MV-4-11 (cell line): ENCODE results near the gene ASMTL.
"Not testable (repeated sequence)": the region's sequence is repeated elsewhere in the genome, so short reads cannot be mapped to it uniquely, and the experiment has no call there.

Experiments
- DNase-seq: peaks from one replicate; lab custom pipeline; 2025; lab: John Stamatoyannopoulos, UW

ASMTL gene

DNA sequence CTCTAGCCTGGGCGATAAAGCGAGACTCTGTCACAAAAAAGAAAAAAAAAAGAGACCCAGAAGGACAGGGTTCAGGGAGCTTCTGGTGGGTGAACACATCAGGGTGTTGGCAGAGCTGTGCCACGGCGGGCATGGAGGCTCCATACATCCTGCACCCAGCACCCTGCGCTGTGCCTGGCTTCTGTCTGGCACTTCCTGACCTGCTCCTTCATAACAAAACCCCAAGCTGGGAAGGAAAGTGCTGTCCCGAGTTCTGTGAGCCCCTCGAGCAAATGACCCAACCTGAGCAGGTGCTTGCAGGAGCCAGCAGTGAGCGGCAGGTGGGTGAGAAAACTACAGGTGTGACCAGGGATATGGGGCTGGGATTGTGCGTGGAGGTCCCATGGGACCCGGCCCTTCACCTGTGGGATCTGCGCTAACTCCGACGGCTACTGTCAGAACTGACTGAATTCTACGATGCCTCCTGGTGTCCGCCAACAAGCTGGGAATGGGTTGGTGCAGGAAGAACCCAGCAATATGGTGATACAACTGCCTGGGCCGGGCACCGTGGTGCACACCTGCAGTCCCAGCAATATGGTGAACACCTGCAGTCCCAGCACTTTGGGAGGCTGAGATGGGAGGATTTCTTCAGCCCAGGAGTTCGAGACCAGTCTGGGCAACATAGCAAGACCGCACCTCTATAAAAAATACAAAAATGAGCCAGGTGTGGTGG is 18.9 kb downstream of the ASMTL start:
- DNase-seq = no peak

DNA sequence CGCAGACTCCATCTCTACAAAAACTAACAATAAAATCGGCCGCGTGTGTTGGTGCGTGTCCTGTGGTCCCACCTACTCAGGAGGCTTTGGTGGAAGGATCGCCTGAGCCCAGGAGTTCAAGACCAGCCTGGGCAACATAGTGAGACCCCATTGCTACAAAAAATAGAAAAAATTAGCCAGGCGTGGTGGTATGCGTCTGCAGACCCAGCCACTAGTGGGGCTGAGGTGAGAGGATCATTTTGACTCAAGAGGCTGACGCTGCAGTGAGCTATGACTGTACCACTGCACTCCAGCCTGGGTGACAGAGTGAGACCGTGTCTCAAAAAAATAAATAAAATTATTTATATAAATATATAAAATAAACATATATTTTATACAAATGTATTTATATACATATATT is 22.3 kb downstream of the ASMTL start:
- DNase-seq = no peak

- DNase-seq = no peak
Measured at GRCh38 chrX:1427756-1428155, 25.0 kb downstream of the ASMTL start.

DNA sequence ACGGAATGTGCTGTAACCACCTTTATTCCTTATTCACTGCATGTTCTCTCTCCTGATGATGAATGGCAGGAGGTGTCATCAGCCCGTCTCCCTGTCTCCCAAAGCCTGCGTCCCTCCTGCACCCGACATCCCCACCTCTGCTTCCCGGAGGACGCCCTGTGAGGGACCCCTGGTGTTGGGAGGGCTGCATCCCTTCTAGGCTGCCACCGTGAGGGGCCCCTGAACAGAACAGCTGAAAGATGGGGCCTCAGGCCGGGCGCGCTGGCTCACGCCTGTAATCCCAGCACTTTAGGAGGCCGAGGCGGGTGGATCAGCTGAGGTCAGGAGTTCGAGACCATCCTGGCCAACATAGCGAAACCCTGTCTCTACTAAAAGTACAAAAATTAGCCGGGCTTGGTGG is 26.4 kb downstream of the ASMTL start:
- DNase-seq = not testable (repeated sequence)

- DNase-seq = no peak
Measured at GRCh38 chrX:1425381-1425780, 27.3 kb downstream of the ASMTL start.

- DNase-seq = no peak
Measured at GRCh38 chrX:1424147-1424851, 28.4 kb downstream of the ASMTL start.

- DNase-seq = no peak
Measured at GRCh38 chrX:1423215-1423614, 29.5 kb downstream of the ASMTL start.

- DNase-seq = no peak
Measured at GRCh38 chrX:1422135-1422465, 30.6 kb downstream of the ASMTL start.

- DNase-seq = no peak
Measured at GRCh38 chrX:1421433-1422134, 31.1 kb downstream of the ASMTL start.

- DNase-seq = no peak
Measured at GRCh38 chrX:1420371-1420770, 32.3 kb downstream of the ASMTL start.

GRCh38 chrX:1419545-1420355 is 33.0 kb downstream of the ASMTL start:
- no peak for DNase-seq

GRCh38 chrX:1418901-1419544 is 33.7 kb downstream of the ASMTL start:
- DNase-seq = no peak

GRCh38 chrX:1417921-1418771 is 34.6 kb downstream of the ASMTL start:
- DNase-seq = no peak

GRCh38 chrX:1416965-1417760 is 35.5 kb downstream of the ASMTL start:
- no peak for DNase-seq

GRCh38 chrX:1416327-1416784 is 36.4 kb downstream of the ASMTL start:
- DNase-seq = no peak

GRCh38 chrX:1412551-1413161 is 40.1 kb downstream of the ASMTL start:
- DNase-seq = no peak

DNA sequence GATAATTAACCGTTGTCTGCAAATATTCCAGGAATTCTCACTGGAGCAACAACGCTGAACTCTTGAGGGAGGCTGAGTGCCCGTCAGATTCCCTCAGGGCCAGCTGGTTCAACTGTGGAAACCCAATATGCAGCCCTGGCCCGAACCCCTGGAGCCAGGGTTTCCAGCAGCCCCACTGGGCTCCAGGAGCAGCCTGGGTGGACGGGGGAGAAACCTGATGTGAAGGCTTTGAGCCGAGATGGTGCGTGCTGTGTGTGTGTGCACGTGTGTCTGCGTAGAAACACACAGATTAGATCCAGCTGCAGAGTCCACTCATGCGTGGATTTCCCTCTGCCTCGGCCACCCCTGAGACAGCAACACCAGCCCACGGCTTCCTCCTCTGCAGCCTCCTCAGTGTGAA is 41.4 kb downstream of the ASMTL start:
- no peak for DNase-seq

DNA sequence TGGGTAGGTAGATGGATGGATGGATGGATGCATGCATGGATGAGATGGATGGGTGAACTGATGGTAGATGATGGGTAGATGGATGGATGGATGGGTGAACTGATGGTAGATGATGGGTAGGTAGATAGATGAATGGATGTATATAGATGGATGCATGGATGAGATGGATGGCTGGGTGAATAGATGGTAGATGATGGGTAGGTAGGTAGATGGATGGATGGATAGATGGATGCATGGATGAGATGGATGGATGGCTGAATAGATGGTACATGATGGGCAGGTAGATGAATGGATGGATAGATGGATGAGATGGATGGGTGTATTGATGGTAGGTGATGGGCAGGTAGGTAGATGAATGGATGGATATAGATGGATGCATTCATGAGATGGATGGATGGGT is 45.7 kb downstream of the ASMTL start:
- DNase-seq = no peak

DNA sequence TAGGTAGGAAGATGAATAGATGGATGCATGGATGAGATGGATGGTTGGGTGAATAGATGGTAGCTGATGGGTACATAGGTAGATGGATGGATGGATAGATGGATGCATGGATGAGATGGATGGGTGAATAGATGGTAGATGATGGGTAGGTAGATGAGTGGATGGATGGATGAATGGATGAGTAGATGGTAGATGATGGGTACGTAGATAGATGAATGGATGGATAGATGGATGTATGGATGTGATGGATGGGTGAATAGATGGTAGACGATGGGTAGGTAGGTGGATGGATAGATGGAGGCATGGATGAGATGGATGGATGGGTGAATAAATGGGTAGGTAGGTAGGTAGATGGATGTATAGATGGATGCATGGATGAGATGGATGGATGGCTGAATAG is 46.9 kb downstream of the ASMTL start:
- not testable (repeated sequence) for DNase-seq

GRCh38 chrX:1403867-1404266 is 48.8 kb downstream of the ASMTL start:
- DNase-seq = not testable (repeated sequence)
